ENCODE results near the gene CSNK1G3.

DNA sequence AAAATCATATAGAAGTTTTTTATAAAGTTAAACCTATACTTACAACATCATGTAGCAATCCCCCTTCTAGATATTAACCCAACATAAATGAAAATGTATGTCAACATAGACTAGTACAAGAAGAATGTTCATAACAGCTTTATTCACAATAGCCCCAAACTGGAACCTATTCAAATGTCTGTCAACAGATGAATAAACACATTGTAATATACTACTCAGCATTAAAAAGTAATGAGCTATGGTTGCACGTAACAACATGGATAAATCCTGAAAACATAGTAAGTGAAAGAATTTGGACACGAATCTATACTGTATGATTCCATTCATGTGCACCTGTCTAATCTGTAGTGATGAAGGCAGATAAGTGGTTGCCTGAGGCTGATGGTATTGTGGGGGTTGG is 73.9 kb downstream of the CSNK1G3 start:
- TF ChIP-seq CTCF (IDR thresholded peaks at IDR 0.05 in 4 of 5, conservative IDR thresholded peaks at IDR 0.05 in 1 of 5), result no peak
- TF ChIP-seq POLR2A (IDR thresholded peaks at IDR 0.05), result no peak

All from gastrocnemius medialis (tissue), 4 donors.